Astrocyte of the spinal cord (primary cell): ENCODE results near the gene NUP210.

Experiments used
- DNase-seq: peaks from one replicate; pipeline ENCODE4 v3.0.0; 2011; ENCODE audit warnings: low read depth, low spot score
- H3K4me3 ChIP-seq: 2 replicates; pipeline ENCODE4 v1.5.1; 2011; ENCODE audit warnings: low read depth, mild to moderate bottlenecking, low read length, moderate library complexity
- in situ Hi-C: cut with HindIII; loops from 2 replicates; pipeline ENCODE4 v1.10.0; 2017; ENCODE audit warnings: low sequenced_read_pairs
- TF ChIP-seq, protein P1 (sequence below): IDR thresholded peaks from 2 replicates; pipeline ENCODE4 v1.5.1; 2012; ENCODE audit warnings: low read depth, mild to moderate bottlenecking, low read length, inconsistent platforms

NUP210 gene

DNA sequence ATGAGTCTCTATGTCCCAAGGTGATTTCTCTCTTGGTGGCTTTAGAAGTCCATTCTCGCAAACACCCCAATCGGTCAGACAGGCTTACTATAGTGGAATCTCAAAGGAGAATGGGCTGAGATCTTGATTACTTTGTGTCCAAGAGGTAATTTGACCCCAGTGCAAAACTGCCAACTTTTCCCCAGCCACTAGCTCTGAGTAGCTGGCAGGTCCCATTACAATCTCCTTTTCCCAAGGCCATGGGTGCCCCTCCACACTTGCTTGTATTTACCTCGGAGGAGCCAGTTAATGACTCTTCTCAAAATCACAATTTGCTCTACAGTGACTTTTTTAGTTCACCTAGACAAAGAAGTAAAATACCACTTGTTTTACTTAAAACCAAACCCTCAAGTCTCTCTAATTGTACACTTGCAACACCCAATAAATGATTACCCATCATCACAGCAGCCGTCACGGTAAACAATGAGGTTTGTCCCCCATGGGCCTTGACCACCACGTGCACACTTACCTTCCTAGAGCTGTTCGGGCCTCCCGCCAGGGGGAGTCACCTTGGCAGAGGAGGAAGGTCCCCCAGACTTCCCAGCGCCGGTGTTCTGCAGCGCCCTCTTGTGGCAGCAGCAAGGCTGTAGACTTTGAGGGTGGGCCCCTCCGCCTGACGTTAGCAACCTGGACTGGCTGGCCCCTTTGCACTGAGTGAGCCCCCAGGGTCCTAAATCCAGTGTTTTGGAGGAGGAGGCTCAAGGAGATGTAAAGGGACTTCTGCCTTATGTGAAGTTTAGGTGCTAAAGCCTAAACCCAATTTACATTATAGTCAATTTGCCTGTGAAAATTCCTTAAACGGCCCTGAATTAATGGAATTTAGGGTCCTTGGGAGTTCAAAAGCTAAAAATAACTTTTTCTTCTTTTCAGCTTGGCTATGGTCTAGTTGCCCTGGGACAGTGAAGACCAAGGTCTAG is 41.3 kb upstream of the NUP210 start:
- H3K4me3 ChIP-seq: no peak overlapping the region
- in situ Hi-C loops: no loop called here
- DNase-seq: peak; percentile 27
- TF ChIP-seq, protein P1, sequence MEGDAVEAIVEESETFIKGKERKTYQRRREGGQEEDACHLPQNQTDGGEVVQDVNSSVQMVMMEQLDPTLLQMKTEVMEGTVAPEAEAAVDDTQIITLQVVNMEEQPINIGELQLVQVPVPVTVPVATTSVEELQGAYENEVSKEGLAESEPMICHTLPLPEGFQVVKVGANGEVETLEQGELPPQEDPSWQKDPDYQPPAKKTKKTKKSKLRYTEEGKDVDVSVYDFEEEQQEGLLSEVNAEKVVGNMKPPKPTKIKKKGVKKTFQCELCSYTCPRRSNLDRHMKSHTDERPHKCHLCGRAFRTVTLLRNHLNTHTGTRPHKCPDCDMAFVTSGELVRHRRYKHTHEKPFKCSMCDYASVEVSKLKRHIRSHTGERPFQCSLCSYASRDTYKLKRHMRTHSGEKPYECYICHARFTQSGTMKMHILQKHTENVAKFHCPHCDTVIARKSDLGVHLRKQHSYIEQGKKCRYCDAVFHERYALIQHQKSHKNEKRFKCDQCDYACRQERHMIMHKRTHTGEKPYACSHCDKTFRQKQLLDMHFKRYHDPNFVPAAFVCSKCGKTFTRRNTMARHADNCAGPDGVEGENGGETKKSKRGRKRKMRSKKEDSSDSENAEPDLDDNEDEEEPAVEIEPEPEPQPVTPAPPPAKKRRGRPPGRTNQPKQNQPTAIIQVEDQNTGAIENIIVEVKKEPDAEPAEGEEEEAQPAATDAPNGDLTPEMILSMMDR: peak; percentile 74

DNA sequence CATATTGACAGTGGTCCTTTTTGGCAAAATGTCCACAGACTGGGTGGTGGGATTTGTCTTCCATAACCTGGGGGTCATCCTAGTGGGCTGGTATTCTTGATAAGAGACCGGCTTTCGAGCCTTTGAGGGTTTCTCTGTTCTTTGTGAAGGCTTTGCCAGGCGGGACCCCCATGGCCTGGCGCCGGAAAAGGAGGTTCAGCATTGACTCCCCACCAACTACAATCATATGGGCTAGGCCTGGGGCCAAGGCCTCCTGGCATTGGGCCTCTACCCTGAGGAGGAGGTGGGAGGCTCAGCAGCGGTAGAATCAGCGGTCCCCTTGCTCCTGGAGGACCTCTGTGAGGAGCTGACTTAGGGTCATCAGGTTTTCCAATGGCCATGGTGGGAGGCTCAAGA is 40.2 kb upstream of the NUP210 start:
- DNase-seq: no peak
- no peak overlapping the region for H3K4me3 ChIP-seq
- in situ Hi-C loops: no loop called here
- TF ChIP-seq, protein P1: no peak

DNA sequence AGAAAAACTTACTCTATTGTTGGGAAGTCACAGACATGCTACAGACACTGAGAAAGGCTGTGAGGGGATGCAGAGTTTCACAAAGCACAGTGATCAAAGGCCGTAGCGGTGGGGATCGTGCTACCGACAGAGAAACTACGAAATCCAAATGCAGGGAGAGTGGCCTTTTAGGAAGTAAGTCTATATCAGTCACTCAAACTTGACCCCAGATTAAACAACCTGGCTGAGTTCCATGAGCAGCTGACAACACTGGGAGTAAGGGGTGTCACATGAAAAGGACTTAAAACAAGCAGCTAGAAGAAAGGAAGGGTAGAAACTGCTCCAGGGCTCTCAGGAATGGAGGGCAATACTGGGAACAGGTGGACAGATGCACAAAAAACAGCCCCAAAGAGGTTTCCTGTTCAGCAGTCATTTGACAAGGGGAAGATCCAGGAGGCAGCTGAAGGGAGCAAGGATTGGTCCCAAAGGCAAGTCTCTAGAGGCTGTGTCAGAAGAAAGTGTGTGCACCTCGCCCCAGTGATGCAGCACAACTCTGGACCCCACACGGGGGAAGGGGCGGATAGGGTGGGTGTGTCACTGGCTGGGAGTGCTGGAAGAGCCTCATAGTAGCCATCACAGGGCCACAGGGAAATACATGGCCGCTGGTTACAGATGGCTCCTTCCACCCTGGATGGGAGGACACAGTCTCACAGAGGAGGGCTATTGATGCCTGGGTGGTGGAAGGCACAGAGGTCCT is 39.7 kb upstream of the NUP210 start:
- in situ Hi-C loops: no loop called here
- no peak overlapping the region for H3K4me3 ChIP-seq
- TF ChIP-seq, protein P1: no peak
- DNase-seq: no peak

DNA sequence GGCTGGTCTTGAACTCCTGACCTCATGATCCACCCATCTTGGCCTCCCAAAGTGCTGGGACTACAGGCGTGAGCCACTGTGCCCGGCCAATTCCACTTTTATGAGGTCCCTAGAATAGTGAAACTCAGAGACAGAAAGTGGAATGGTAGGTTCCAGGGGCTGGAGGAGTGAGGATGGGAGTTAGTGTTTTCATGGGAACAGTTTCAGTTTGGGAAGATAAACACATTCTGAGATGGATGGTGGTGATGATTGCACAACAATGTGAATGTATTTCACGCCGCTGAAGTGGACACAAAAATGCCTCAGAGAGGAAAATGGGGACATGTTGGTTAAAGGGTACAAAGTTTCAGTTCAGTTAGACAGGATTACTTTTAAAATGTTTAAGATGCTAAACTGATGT is 37.5 kb upstream of the NUP210 start:
- no peak for DNase-seq
- TF ChIP-seq, protein P1: no peak
- H3K4me3 ChIP-seq: no peak overlapping the region
- in situ Hi-C loops: no loop called here

DNA sequence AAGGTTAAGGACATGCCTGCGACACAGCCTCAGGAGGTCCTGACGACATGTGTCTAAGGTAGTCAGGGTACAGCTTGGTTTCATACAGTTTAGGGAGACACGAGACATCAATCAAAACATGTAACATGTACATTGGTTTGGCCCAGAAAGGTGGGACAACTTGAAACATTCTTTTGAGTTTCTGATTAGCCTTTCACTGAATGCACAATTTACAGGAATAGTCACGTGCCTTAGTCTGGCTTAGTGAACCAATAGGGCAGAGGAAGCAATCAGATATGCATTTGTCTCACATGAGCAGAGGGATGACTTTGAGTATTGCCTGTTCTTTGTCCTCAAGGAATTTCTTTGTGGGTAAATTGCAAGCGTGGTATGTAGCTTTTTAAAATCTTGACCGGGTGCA is 35.5 kb upstream of the NUP210 start:
- H3K4me3 ChIP-seq: no peak overlapping the region
- no peak for DNase-seq
- in situ Hi-C loops: no loop called here
- TF ChIP-seq, protein P1: no peak

DNA sequence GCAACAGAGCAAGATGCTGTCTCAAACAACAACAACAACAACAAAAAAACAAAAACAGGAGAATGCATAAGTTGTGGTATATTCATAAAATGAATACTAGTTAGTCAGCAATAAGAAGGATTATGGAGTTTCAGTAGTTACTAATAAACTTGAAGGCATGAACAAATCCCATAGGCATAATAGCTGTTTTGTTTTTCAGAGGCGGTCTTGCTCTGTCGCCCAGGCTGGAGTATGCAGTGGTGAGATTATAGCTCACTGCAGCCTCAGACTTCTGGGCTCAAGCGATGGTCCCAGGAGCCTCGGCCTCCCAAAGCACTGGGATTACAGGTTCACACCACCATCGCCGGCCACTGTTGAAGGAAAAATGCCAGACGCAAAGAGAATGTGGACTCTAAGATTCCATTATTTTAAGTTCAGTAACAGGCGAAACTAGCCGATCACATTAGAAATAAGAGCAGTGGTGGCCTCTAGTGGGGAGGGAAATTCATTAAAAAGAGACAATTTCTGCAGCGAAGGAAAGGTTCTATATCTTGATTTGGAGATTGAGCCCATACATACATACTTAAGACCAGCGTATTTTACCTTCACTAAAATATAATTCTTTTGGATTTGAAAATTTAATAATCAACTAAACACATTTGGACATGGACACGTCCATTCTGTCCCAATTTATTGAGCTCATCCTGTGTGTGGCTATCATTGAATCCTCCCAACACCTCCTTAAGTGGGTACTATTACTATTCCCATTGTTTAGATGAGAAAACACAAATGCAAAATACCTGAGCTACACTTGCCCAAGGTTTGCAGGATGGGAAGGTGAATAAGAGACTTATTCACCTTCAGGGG is 32.6 kb upstream of the NUP210 start:
- TF ChIP-seq, protein P1: peak; percentile 57
- in situ Hi-C loops: no loop called here
- no peak overlapping the region for H3K4me3 ChIP-seq
- DNase-seq: peak; percentile 73
